ENCODE data around the gene RASSF10.

GRCh38 chr11:13039126-13039525 is 30.0 kb downstream of the RASSF10 start:
- TF ChIP-seq POLR2A (IDR thresholded peaks at IDR 0.05; ENCODE audit: borderline replicate concordance, extremely low read depth, insufficient read depth, insufficient read length) (no peak), SIN3A (IDR thresholded peaks at IDR 0.05; ENCODE audit: low read depth) (no peak), JUND (IDR thresholded peaks at IDR 0.05) (no peak), POLR2AphosphoS5 (IDR thresholded peaks at IDR 0.05; ENCODE audit: low read depth, low read length) (no peak), EZH2 (IDR thresholded peaks at IDR 0.05) (no peak), ZFX (IDR thresholded peaks at IDR 0.05) (no peak), MAX (IDR thresholded peaks at IDR 0.05) (no peak), EGR1 (IDR thresholded peaks at IDR 0.05; ENCODE audit: low read depth) (no peak), SP1 (IDR thresholded peaks at IDR 0.05; ENCODE audit: low read depth) (no peak), TCF7L2 (IDR thresholded peaks at IDR 0.05; ENCODE audit: borderline replicate concordance, extremely low read depth, insufficient read depth, insufficient read length) (no peak), FOSL1 (IDR thresholded peaks at IDR 0.05; ENCODE audit: low read depth) (no peak), ELF1 (IDR thresholded peaks at IDR 0.05; ENCODE audit: borderline replicate concordance, low read depth) (no peak)
- TF ChIP-seq, protein P1, sequence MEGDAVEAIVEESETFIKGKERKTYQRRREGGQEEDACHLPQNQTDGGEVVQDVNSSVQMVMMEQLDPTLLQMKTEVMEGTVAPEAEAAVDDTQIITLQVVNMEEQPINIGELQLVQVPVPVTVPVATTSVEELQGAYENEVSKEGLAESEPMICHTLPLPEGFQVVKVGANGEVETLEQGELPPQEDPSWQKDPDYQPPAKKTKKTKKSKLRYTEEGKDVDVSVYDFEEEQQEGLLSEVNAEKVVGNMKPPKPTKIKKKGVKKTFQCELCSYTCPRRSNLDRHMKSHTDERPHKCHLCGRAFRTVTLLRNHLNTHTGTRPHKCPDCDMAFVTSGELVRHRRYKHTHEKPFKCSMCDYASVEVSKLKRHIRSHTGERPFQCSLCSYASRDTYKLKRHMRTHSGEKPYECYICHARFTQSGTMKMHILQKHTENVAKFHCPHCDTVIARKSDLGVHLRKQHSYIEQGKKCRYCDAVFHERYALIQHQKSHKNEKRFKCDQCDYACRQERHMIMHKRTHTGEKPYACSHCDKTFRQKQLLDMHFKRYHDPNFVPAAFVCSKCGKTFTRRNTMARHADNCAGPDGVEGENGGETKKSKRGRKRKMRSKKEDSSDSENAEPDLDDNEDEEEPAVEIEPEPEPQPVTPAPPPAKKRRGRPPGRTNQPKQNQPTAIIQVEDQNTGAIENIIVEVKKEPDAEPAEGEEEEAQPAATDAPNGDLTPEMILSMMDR (IDR thresholded peaks at IDR 0.05 in 2 of 3, conservative IDR thresholded peaks at IDR 0.05 in 1 of 3; ENCODE audit: borderline replicate concordance in 1 of 3, insufficient read depth in 1 of 3, low read depth in 2 of 3, low read length in 2 of 3), result no peak

Data from HCT116 (cell line).